Measurements from ENCODE around the gene RARS2. TPM values are rescaled to one million over a fixed set of nuclear protein-coding genes. Genes with fewer than 3 reads are reported as not detected.

RARS2 gene
- total and polyA plus RNA-seq, 9 of the 15 experiments (the other 6 are each of a cell fraction or from before 2014, with no cell fraction given) = 30.0 to 92.7 (median 43.4) TPM

GRCh38 chr6:87472525-87473418 is 117.0 kb downstream of the RARS2 start, which contains the start of gene SLC35A1 (continued):
- TF ChIP-seq, protein P1, sequence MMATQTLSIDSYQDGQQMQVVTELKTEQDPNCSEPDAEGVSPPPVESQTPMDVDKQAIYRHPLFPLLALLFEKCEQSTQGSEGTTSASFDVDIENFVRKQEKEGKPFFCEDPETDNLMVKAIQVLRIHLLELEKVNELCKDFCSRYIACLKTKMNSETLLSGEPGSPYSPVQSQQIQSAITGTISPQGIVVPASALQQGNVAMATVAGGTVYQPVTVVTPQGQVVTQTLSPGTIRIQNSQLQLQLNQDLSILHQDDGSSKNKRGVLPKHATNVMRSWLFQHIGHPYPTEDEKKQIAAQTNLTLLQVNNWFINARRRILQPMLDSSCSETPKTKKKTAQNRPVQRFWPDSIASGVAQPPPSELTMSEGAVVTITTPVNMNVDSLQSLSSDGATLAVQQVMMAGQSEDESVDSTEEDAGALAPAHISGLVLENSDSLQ (IDR thresholded peaks at IDR 0.05) = peak; percentile 90
- TF ChIP-seq MTA2 (IDR thresholded peaks at IDR 0.05; ENCODE audit: low read depth) (no peak), FOXK2 (conservative IDR thresholded peaks at IDR 0.05 in 1 of 2, IDR thresholded peaks at IDR 0.05 in 1 of 2; ENCODE audit: low read depth in 2 of 2) (peak in 1 of 2 experiments; percentile 35; a peak in 2 of 4 replicates), BACH1 (tag; IDR thresholded peaks at IDR 0.05) (no peak), ZNF354B (CRISPR knock-in tag; IDR thresholded peaks at IDR 0.05) (no peak), SAFB (IDR thresholded peaks at IDR 0.05; ENCODE audit: borderline replicate concordance, low read depth, low read length) (0 out of 2 replicates have a peak, but pooled peaks have one; percentile 26), USF1 (CRISPR knock-in tag; IDR thresholded peaks at IDR 0.05) (peak; percentile 29; the same call in 1 of the 2 replicates), ELF2 (CRISPR knock-in tag; IDR thresholded peaks at IDR 0.05) (peak; percentile 84), DIDO1 (tag; IDR thresholded peaks at IDR 0.05; ENCODE audit: low read depth) (peak; percentile 79), FOXM1 (IDR thresholded peaks at IDR 0.05; ENCODE audit: low read depth) (no peak), FOXM1 (CRISPR knock-in tag; IDR thresholded peaks at IDR 0.05; ENCODE audit: low read depth) (no peak), GABPB1 (CRISPR knock-in tag; IDR thresholded peaks at IDR 0.05) (peak; percentile 89), NR2C2 (CRISPR knock-in tag; IDR thresholded peaks at IDR 0.05) (no peak), NR2C2 (tag; IDR thresholded peaks at IDR 0.05) (peak; percentile 80), ZNF511 (CRISPR knock-in tag; IDR thresholded peaks at IDR 0.05) (peak; percentile 26; the same call in 1 of the 2 replicates), DPF2 (IDR thresholded peaks at IDR 0.05) (peak; percentile 14; the same call in 1 of the 2 replicates), CXXC5 (CRISPR knock-in tag; IDR thresholded peaks at IDR 0.05) (peak; percentile 77), TAF1 (IDR thresholded peaks at IDR 0.05; ENCODE audit: control insufficient read depth, extremely low read depth, insufficient read depth, low read length, severe bottlenecking) (peak; percentile 35), AFF4 (CRISPR knock-in tag; IDR thresholded peaks at IDR 0.05) (peak; percentile 92)
- TF ChIP-seq, protein P2, sequence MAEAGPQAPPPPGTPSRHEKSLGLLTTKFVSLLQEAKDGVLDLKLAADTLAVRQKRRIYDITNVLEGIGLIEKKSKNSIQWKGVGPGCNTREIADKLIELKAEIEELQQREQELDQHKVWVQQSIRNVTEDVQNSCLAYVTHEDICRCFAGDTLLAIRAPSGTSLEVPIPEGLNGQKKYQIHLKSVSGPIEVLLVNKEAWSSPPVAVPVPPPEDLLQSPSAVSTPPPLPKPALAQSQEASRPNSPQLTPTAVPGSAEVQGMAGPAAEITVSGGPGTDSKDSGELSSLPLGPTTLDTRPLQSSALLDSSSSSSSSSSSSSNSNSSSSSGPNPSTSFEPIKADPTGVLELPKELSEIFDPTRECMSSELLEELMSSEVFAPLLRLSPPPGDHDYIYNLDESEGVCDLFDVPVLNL (CRISPR knock-in tag; IDR thresholded peaks at IDR 0.05; ENCODE audit: low read depth) = no peak

Measured in K562 (cell line).